SIG-M5 (cell line): ENCODE data around the gene SMARCA5.

Source experiments
- DNase-seq: peaks from one replicate; lab custom pipeline; 2025; lab: John Stamatoyannopoulos, UW

Gene SMARCA5

GRCh38 chr4:143538979-143539669 lies 25.6 kb downstream of the SMARCA5 start:
- DNase-seq: no peak

GRCh38 chr4:143539670-143540023 lies 26.1 kb downstream of the SMARCA5 start:
- DNase-seq: no peak

- DNase-seq: no peak
These were observed 36.4 kb downstream of the SMARCA5 start for GRCh38 chr4:143549928-143550327.

GRCh38 chr4:143554728-143555597 lies 41.5 kb downstream of the SMARCA5 start:
- no peak for DNase-seq

- no peak for DNase-seq
These were observed 42.2 kb downstream of the SMARCA5 start for GRCh38 chr4:143555676-143556075.

- DNase-seq: no peak
These were observed 44.8 kb downstream of the SMARCA5 start for GRCh38 chr4:143558286-143558685.

GRCh38 chr4:143558823-143559756 lies 45.6 kb downstream of the SMARCA5 start:
- DNase-seq: no peak

- no peak for DNase-seq
These were observed 46.2 kb downstream of the SMARCA5 start for GRCh38 chr4:143559757-143560147.

GRCh38 chr4:143564472-143564871 lies 51.0 kb downstream of the SMARCA5 start:
- DNase-seq: no peak

- no peak for DNase-seq
These were observed 61.8 kb downstream of the SMARCA5 start for GRCh38 chr4:143575331-143575730.

GRCh38 chr4:143581331-143581946 lies 67.9 kb downstream of the SMARCA5 start:
- no peak for DNase-seq

GRCh38 chr4:143585548-143585947 lies 72.0 kb downstream of the SMARCA5 start:
- DNase-seq: no peak

GRCh38 chr4:143586080-143586479 lies 72.6 kb downstream of the SMARCA5 start:
- DNase-seq: no peak

GRCh38 chr4:143587703-143588102 lies 74.2 kb downstream of the SMARCA5 start:
- DNase-seq: no peak

- DNase-seq: no peak
These were observed 83.8 kb downstream of the SMARCA5 start for GRCh38 chr4:143597276-143597675.

- no peak for DNase-seq
These were observed 85.3 kb downstream of the SMARCA5 start for GRCh38 chr4:143598816-143599215.

- DNase-seq: no peak
These were observed 86.3 kb downstream of the SMARCA5 start for GRCh38 chr4:143599827-143600226.

GRCh38 chr4:143606480-143606879 lies 93.0 kb downstream of the SMARCA5 start:
- DNase-seq: no peak
